A549 (cell line): ENCODE measurements around the gene TNIP2.

Experiments
- KDM1A ChIP-seq: fragments of 200-600 bp; sonication (generic); IDR thresholded peaks from 2 replicates; pipeline ENCODE4 v1.6.1; 2016; ENCODE audit warnings: low read depth, mild to moderate bottlenecking
- POLR2A ChIP-seq: IDR thresholded peaks from 2 replicates; pipeline ENCODE4 v1.6.1; 2012; ENCODE audit warnings: mild to moderate bottlenecking, low read length
- TF ChIP-seq, protein P1 (sequence below): fragments of >200 bp; sonication (Bioruptor Twin); formaldehyde crosslinking; IDR thresholded peaks from 3 replicates; pipeline ENCODE4 v1.5.1; 2016

- no peak for TF ChIP-seq POLR2A
- TF ChIP-seq, protein P1, sequence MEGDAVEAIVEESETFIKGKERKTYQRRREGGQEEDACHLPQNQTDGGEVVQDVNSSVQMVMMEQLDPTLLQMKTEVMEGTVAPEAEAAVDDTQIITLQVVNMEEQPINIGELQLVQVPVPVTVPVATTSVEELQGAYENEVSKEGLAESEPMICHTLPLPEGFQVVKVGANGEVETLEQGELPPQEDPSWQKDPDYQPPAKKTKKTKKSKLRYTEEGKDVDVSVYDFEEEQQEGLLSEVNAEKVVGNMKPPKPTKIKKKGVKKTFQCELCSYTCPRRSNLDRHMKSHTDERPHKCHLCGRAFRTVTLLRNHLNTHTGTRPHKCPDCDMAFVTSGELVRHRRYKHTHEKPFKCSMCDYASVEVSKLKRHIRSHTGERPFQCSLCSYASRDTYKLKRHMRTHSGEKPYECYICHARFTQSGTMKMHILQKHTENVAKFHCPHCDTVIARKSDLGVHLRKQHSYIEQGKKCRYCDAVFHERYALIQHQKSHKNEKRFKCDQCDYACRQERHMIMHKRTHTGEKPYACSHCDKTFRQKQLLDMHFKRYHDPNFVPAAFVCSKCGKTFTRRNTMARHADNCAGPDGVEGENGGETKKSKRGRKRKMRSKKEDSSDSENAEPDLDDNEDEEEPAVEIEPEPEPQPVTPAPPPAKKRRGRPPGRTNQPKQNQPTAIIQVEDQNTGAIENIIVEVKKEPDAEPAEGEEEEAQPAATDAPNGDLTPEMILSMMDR: no peak
- no peak for TF ChIP-seq KDM1A
Observed at GRCh38 chr4:2716236-2716635, 39.9 kb downstream of the TNIP2 start.
